NCI-H2171 treated with DMSO at 0.1 percent for 48 hours (cell line): ENCODE data around the gene MED17.

Experiments used
- DNase-seq: peaks from one replicate; lab custom pipeline; 2025; lab: John Stamatoyannopoulos, UW

MED17 gene

DNA sequence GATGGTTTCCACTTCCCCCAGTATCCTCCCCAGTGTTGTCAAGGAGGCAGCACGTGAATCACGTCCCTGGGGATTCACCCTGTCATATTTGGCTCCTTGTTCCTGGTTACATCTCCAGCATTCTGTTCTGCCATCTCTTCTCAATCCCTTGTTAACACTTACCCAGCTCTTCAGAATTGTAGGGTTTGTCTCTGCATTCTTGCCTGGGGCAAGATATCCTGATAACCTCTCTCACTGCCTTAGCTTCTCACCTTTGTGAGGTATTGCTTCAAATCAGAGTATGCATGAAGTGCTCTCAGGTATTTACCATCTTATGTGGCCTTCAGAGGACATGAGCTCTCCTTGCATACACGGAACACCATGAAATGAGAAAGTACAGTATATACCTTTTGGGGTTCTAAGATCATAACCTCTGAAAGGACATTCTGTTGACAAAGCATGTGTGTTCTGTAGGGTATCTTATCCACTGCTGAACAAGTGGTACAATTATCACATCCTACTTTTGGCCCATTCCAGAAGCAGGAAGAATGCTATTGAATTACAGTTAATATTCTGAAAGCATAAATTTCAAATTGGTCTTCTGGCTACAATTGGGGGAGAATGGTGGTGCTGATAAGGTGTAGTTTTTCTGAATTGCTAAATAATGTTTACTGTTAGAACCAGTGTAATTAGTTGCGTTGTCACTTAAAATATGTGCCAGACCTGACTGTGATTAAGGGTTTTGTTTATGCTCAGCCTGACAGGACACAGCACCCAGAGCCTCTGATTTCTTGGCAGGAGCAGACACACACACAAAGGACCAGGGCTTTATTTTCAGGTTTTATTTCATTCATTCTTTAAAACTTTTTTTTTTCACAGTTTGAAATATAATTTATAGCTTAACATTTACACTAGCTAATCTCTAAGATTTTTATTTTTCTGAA lies 33.6 kb downstream of the MED17 start:
- DNase-seq = no peak

DNA sequence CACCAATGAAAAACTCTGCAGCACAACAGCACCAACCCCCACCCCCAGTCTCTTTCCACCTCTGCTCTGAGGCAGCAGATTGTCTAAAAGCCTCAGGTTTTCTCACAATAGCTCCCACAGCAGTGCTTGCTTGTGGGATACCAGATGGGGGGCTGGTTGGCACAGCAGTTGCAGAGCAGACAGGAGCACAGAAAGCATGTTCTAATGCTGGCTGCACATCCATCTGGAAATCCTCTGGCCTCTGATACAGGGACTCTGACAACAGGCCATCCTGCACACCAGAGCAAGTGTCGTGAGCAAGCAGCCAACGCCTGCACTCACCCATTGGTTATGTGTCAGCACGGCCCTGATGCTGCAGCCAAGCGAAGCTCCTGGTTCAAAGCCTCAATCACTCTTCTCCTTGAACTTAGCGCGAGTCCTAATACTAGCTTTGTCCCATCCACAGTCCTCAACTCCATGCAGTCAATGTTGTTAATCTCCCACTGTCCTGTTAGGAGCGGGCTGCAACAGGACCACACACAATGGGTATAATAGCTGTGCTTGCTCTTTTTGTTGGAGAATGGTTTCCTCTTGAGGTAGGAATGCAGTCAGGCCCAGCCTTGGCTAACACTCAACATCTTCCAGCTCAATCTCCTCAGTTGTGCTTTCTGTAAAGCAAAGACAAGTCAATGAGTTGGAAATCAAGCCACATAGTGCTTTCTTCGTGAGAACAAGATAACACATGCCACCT lies 36.0 kb downstream of the MED17 start:
- peak; percentile 31 for DNase-seq

DNA sequence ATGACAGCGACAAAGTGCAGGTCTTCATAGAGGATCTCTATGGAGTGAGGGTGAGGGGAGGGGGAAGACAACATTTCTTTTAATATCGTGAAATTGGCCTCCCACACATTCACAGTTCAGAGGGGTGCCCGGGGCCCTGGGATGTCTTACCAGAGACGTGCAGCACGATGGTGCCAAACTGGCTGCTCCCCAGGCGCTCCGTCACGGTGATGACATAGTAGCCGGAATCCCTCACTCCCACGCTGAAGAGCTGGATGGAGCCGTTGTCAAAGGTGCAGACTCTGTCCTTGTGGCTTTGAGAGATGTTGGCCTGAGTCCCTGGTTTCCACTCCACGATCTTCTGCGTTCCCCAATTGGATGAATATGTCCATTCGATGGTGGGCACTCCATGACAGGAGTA lies 36.8 kb downstream of the MED17 start:
- no peak for DNase-seq

DNA sequence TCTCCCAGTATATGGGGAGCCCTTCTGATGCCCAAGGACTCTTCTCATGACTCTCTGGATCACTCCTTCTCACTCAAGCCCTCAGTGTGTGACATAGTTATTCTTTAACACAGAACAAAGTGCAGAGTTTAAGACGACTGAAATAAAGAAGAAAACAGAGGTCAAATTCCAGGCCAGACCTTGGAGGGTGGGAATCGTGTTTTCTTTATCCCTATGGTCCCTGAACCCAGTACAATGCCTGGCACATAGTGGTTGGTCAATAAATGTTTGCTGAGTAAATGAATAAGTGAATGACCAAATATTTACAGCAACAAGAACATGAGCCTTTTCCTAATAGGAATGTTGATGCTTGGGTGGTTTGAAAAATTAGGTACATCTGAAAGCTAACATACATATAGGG lies 37.5 kb downstream of the MED17 start:
- DNase-seq = no peak

DNA sequence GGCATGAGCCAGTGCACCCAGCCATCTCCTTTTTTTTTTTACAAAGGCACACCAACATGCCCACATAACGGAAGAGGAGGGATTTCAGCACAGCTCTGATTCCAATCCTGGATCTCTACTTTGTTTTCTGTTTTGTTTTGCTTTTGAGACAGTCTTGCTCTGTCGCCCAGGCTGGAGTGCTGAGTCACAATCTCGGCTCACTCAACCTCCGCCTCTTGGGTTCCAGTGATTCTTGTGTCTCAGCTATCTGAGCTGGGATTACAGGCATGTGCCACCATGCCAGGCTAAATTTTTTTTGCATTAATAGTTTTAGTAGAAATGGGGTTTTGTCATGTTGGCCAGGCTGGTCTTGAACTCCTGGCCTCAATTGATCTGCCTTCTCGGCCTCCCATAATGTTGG lies 38.3 kb downstream of the MED17 start:
- DNase-seq = no peak

DNA sequence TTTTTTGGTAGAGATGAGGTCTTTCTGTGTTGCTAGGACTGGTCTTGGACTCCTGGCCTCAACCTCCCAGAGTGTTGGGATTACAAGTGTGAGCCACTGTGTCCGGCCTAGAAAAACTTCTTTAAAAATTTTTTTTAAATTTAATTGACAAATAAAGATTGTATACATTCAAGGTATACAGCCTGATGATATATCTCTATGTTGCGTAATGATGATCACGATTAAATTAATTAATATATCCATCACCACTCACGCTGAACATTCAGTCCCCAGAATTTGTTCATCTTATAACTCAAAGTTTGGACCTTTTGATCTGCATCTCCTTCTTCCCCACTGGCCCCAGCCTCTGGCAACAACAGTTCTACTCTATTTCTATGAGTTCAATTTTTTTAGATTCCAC lies 39.1 kb downstream of the MED17 start:
- DNase-seq = no peak

DNA sequence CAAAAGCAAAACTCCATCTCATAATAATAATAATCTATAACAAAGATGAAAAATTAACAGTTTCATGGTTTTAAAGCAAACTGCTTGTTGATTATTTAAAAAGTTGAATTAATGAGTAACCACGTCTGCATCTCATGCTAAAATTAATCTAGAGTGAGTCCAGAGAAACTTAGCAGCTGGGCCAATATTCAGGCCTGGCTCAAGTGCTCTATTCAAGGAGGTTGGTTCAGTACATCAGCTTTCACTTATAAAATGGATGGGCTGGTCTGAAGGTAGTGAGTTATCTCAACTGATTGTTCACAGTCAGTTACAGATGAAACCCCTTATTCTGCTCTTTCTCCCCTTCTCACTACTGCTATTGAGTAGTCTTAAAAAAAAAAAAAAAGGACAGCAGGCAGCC lies 43.3 kb downstream of the MED17 start:
- DNase-seq = no peak

DNA sequence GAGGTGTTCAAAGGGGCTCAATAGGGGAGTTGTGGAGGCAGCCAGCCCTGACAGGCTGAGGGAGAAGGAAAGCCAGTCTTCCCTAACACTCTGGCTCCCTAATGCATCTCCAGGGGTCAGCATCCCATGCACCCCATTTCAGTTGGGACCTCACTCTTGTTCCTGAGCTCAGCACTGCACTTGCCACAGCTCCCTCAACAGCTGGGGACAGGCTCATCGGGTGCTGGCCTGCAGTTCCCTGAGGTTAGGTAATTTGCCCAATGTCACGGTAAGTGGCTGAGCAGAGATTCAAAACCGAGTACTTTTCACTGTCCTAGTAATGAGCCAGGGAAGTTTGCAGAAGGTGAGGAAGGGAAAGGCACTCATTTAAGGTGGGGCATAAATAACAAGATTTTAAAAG lies 45.5 kb downstream of the MED17 start:
- no peak for DNase-seq

DNA sequence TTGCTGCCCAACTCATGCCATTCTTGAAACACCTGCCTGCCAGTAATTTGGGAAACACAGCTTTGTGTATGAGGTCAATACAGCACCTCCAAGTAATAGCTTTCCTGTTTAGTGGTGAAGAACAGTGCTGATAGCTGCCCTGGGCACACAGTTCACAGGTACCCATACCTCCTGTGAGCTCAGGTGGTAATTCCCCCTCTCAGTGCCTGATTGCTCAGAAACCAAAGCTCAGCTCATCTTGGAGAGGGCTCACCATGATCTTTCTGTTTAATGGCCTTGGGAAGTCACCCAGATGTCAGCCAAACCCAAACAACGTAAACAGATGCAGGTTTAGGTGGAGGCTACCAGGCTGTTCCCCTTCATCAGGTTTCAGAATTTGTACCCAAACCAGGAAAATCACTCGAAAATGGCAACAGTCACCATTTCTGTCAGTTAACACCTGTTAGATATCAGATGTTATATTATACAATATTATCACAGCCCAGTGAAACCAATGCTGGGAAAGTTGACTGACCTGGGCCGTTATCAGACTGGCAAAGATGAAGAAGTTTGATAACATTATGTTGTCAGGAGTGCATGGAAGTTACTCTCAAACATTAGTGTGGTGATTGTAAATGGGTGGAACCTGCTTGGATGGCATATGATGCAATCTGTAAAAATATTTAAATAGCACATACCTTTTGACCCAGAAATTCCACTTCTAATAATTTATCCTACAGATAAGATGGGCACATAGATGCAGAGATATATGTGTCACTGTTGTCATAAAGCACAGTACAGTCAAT lies 47.5 kb downstream of the MED17 start:
- DNase-seq = peak; percentile 23

DNA sequence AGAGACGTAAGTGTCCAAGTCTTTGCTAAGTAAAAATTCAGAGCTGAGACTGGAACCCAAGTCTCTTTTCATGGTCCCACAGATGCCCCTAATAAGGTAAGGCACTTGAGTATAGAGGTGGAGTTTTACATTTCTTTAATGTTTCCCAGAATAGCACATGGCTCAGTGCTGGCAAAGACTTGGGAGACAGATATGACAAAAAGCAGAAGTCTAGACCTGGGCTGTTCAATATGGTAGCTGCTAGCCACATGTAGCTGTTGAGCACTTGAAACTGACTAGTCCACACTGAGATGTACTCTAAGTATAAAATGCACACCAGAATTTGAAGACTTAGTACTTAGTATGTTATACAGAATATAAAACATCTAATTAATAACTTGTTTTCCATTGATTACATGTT lies 48.7 kb downstream of the MED17 start:
- no peak for DNase-seq

DNA sequence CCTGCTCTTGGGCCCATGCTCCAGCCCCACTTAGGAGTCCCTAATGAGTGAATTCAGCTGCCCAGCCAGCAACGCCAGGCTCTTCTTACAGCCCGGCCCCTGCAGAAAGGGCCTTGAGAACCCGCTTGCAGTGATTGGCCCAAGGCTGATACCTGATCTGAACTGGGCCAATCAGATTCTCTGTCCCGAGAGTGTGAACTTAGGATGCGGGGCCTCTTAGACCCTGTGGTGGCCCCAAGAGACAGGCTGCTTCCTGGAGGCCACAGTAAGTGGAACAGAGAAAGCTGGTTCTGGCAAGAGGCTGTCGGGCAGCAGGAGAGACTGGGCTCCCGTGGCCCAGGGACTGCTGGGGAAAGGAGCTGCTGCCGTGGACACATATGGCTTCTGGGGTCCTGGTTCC lies 54.9 kb downstream of the MED17 start:
- no peak for DNase-seq

DNA sequence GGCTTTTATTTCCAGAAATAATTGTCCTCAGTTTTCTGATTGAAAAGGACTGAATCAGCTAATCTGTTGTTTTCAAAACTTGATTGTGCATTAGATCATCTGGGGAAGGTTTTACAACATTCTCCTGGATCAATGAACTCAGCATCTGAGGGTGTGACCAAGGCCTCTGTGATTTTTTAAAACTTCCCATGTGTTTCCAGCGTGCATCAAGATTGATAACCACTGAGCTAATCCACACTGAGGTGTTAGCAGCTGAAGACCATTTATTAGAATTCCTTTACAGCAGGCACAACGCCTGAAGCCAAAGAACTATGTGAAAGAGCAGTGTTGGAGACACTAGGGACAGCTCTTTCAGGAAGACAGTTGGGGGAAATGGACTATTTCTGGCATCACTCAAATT lies 56.1 kb downstream of the MED17 start:
- DNase-seq = no peak

DNA sequence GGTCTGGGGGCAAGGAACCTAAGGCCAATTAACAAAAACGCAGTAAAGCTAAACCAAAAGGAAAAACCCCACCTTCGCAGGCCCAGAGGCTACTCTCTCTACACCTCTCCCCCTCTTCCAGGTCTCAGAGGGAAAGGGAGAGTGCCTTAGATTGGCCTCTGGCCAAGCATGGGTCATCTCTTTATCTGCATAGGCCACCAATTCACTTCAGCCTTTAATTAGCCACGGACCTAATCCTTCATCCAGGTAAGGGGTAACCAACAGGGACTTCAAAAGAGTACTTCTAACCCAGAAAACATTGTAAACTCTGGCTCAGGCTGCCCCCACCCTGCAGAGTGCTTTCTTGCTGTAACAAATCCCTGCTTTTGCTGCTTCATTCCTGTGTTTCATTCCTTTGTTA lies 56.9 kb downstream of the MED17 start:
- DNase-seq = no peak

DNA sequence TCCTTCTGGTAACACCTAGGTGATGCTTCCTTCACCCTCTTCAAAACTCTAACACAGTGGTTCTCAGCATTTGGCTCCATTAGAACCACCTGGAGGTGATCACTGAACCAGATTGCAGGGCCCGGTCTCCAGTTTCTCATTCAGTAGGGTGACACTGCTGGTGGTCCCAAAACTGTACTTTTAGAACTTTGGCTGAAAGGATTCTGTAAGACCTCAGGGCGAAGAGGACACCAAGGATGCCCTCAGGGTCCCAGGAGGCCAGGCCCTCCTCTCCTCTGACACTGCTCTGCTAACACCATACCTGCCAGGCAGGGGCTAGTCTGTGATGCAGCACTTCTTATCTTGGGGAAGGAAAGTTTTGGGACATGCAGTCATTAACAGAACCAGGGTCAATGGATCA lies 57.4 kb downstream of the MED17 start:
- no peak for DNase-seq

DNA sequence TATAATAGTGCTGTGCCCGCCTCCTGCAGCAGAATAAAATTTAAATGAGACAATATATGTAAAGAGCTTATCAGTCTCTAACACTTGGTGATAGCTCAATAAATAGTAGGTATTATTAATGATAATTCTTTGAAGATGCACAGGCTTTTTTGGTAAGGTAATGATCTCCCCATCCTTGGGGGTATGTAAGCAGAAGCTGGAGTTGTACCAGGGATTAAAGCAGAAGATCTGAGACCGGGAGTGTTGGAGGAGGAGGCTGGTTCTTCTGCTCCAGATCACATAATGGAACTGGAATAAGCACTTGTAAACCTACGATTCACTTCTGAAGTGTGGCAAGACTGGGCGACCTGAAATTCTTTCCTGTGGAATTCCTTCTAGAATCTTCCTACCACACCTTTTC lies 58.0 kb downstream of the MED17 start:
- DNase-seq = no peak

DNA sequence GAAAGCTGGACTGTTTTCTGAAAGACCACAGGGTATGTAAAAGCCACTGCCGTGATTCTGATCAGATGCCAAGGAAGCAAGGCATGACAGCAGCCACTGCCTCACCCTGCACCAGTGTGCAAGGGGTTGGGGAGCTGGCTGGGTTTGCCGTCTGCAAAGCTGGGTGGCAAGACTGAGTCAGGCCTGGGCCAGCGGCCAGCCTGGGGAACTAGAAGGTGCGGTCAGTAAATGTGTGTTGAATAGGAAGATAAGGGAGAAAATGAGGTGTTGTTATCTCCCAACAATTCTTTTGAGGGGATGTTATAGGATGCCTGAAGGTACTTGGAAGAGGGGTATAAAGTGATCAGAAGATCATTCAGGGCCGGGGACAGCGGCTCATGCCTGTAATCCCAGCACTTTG lies 58.4 kb downstream of the MED17 start:
- DNase-seq = no peak

DNA sequence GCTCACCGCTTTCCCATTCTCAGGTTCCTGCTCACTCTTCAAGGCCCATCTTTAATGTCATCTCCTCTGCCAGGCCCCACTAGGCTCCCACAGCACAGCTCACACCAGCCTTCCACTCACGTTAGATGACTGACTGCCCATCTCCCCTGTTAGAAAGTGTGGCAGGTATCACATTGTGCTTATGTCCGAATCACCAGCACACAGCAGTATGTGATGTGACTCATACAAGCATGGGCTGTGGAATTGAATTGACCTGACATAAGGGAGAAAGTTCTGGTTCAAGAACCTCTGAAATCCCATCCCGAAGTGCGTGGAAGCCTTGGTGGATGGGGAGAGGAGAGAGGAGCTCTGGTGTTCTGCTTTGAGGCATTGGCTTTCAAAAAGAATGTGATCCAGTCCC lies 59.8 kb downstream of the MED17 start:
- no peak for DNase-seq

DNA sequence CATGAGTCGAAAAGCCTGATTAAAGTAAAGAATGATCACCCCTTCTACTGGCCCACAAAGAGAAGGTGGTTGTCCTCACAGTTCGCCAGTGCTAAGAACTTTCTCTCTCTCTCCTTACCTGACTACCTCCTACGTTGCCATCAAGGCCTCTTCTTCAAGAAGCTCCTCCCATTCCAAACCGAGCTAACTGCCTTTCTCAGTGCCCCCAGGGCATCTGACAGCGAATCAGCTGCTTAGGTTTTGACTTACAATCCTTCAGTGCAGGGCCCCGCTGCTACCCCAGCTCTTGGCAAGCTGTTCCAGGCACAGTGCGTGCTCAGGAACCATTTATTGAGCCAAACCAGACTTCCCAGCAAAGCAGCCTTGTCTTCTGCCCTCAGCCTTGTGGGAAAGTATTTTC lies 60.5 kb downstream of the MED17 start:
- no peak for DNase-seq

DNA sequence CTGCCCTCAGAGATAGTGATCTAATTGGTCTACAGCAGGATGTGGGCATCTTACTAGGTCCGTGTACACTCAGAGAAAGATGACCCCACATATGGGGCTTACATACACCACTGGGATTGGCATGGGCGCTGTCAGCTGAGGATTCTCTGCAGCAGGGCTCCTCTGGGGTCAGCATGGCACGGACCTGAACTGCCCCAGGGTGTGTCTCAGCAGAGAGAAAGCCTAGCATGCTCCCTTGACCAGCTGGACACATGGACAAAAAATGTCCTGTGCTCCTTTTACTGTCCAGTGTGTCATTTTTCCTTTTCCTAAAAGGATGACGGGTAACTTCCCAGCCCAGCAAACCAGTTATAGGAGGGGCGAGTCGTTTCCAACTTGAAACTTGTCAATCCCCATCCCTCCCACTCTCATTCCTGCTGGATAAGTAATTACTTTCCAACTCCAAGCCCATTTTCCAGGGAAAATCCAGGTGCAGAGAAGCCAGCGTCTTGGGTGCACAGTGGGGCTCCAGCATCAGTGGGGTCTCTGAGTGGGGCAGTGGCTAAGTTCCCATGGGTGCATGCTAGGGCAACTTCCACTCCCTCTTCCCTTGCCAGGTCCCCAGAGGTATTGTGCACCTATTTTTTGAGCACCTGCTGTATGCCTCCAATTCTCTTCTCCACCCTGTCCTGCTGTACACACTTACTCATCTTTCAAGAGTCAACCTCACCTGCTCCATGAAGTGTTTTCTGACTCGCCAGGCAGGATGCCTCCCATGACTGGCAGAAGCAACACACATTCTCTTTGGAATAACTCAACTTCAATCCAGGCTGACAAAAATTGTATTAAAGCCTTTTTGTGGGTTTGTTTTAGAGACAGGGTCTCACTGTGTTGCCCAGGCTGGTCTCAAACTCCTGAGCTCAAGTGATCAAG lies 61.4 kb downstream of the MED17 start:
- DNase-seq = no peak

DNA sequence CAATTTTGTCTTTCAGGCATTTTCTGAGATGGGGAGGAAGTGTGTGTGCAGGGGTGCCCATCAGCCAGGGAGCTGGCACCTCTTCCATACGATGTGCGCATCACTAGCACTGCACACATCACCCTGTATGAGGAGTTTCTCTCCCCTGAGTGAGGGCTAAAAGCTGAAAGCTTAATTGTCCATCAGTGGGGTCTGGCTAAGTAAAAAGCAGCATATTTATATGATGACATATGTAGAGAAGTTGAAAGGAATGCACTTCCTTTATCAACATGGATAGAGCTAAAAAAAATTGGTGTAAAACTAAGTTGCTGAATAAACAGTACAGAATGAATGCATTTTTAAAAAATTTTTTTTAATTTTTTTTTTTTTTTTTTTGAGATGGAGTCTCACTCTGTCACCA lies 62.3 kb downstream of the MED17 start:
- DNase-seq = no peak

DNA sequence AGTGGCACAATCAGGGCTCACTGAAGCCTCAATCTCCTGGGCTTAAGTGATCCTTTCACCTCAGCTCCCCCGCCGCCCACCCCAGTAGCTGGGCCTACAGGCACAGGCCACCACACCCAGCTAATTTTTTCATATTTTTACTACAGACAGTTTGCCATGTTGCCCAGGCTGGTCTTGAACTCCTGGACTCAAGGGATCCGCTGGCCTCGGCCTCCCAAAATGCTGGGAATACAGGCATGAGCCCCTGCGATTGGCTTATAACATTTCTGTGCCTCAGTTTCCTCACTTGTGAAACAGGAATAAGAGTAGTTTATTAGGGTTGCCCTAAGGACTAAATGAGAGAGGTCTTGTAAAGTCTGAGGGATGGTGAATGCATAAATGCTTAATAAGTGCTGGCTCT lies 65.1 kb downstream of the MED17 start:
- no peak for DNase-seq
